Suppressor macrophage treated with lipopolysaccharide for 4 hours (primary cell): Measurements from ENCODE around the gene ZBTB7B.
A peak's percentile ranks its signal among the peaks of the same experiment; 100 is the strongest.
"Not testable (repeated sequence)": the region's sequence is repeated elsewhere in the genome, so short reads cannot be mapped to it uniquely, and the experiment has no call there.

Experiments used
- DNase-seq: peaks from one replicate; pipeline ENCODE4 v3.0.0-alpha.2; 2020

The ZBTB7B gene

GRCh38 chr1:154969246-154969645 lies 33.4 kb upstream of the ZBTB7B start:
- no peak for DNase-seq

GRCh38 chr1:154969860-154970452 lies 32.6 kb upstream of the ZBTB7B start:
- no peak for DNase-seq

GRCh38 chr1:154970631-154971340 lies 31.8 kb upstream of the ZBTB7B start, which contains the start of gene SHC1:
Gene SHC1, minus strand, starts transcription at chr1:154970747. Its CDS starts 221 bp downstream, at chr1:154970526.
- peak; percentile 76 for DNase-seq

GRCh38 chr1:154971341-154971998 lies 31.1 kb upstream of the ZBTB7B start:
- peak; percentile 35 for DNase-seq

GRCh38 chr1:154972213-154972516 lies 30.4 kb upstream of the ZBTB7B start:
- no peak for DNase-seq

GRCh38 chr1:154972517-154973343 lies 29.9 kb upstream of the ZBTB7B start:
- no peak for DNase-seq

- DNase-seq = peak; percentile 98
These were observed 29.1 kb upstream of the ZBTB7B start for GRCh38 chr1:154973344-154974101.

- peak; percentile 100 for DNase-seq
These were observed 28.3 kb upstream of the ZBTB7B start, which contains the start of gene CKS1B for GRCh38 chr1:154974102-154974807. Gene CKS1B, plus strand, starts transcription at chr1:154974681. Its CDS starts 65 bp downstream, at chr1:154974746.

- peak; percentile 99 for DNase-seq
These were observed 27.7 kb upstream of the ZBTB7B start for GRCh38 chr1:154974808-154975408.

- peak; percentile 93 for DNase-seq
These were observed 27.1 kb upstream of the ZBTB7B start for GRCh38 chr1:154975409-154976059.

GRCh38 chr1:154977762-154978161 lies 24.8 kb upstream of the ZBTB7B start:
- DNase-seq = not testable (repeated sequence)

GRCh38 chr1:154978360-154978759 lies 24.2 kb upstream of the ZBTB7B start:
- no peak for DNase-seq

GRCh38 chr1:154982341-154982740 lies 20.3 kb upstream of the ZBTB7B start:
- no peak for DNase-seq

- peak; percentile 99 for DNase-seq
These were observed 19.5 kb upstream of the ZBTB7B start, which contains the start of gene FLAD1 for GRCh38 chr1:154982897-154983648. Gene FLAD1, plus strand, starts transcription at chr1:154983344. Its CDS starts 351 bp downstream, at chr1:154983695.

- no peak for DNase-seq
These were observed 18.7 kb upstream of the ZBTB7B start for GRCh38 chr1:154983776-154984466.

GRCh38 chr1:154986736-154987135 lies 15.9 kb upstream of the ZBTB7B start:
- DNase-seq = not testable (repeated sequence)

GRCh38 chr1:154987326-154987725 lies 15.3 kb upstream of the ZBTB7B start:
- no peak for DNase-seq

GRCh38 chr1:154988058-154988954 lies 14.3 kb upstream of the ZBTB7B start:
- DNase-seq = no peak
